GM12878 (cell line): ENCODE results near the gene TRIP4. TPM values are rescaled to one million over a fixed set of nuclear protein-coding genes. Genes with fewer than 3 reads are reported as not detected.

Experiments
- ATAC-seq: fragments of 200-7000 bp; cut with Tn5 transposase; 3 replicates; pipeline ENCODE4 v1.9.1; 2020; ENCODE audit warnings: mild to moderate bottlenecking, moderate library complexity
- BruUV-seq: library from RNA; stranded (reverse); fragments of 400-500 nt; replicated peaks from 2 replicates; lab custom pipeline; 2021; lab: Mats Ljungman, UMichigan
- CTCF ChIA-PET: fragments of 300-600 bp; sonication (Branson Sonifier 250); formaldehyde crosslinking; extraction: SDS; loops from one replicate; lab custom pipeline; 2021; ENCODE audit warnings: inconsistent platforms; lab: Yijun Ruan, JAX
- POLR2A ChIA-PET: fragments of 350-600 bp; formaldehyde crosslinking; extraction: SDS; loops from one replicate; lab custom pipeline; 2021; ENCODE audit warnings: inconsistent platforms; lab: Charles Lee
- RAD21 ChIA-PET: fragments of 300-600 bp; sonication (Branson Sonifier 250); formaldehyde crosslinking; loops from one replicate; lab custom pipeline; 2023; ENCODE audit warnings: antibody characterized with exemption; ENCODE audit not compliant: unreplicated experiment; lab: Charles Lee
- SMC1A ChIA-PET: fragments of 300-600 bp; sonication (Branson Sonifier 250); formaldehyde crosslinking; loops from one replicate; lab custom pipeline; 2023; ENCODE audit not compliant: unreplicated experiment, uncharacterized antibody; lab: Charles Lee
- DNase-seq: peaks from one replicate; pipeline ENCODE4 v3.0.0-alpha.2; 2011; ENCODE audit warnings: low read depth, low spot score
- FAIRE-seq: peaks from 3 replicates; lab custom pipeline; 2011; peaks lifted over from hg19 to GRCh38; lab: Jason Lieb, UNC
- H2AFZ ChIP-seq: 2 replicates; pipeline ENCODE4 v1.6.0; 2011; ENCODE audit warnings: low read depth, low read length, control low read depth; ENCODE audit not compliant: control insufficient read depth
- H3K27ac ChIP-seq: 2 replicates; pipeline ENCODE4 v1.5.1; 2011; ENCODE audit warnings: control low read depth; ENCODE audit not compliant: control insufficient read depth, insufficient read depth
- H3K27me3 ChIP-seq, 2 experiments: replicated peaks in 1 of 2; 2 replicates each; pipeline versions ENCODE4 v1.6.0 to v1.6.1; 2011; ENCODE audit warnings: low read length in 1 of 2; ENCODE audit not compliant: control insufficient read depth in 2 of 2, insufficient read depth in 2 of 2
- H3K36me3 ChIP-seq, 2 experiments: 2 replicates each; pipeline ENCODE4 v1.5.1; 2011; ENCODE audit warnings: low read length in 1 of 2; ENCODE audit not compliant: control insufficient read depth in 2 of 2, insufficient read depth in 2 of 2
- H3K4me1 ChIP-seq: 2 replicates; pipeline ENCODE4 v1.6.1; 2011; ENCODE audit warnings: mild to moderate bottlenecking, low read length, moderate library complexity, mixed read lengths; ENCODE audit not compliant: control insufficient read depth, insufficient read depth
- H3K4me2 ChIP-seq: 2 replicates; pipeline ENCODE4 v1.6.0; 2011; ENCODE audit warnings: control low read depth; ENCODE audit not compliant: control insufficient read depth, insufficient read depth
- H3K4me3 ChIP-seq: fragments of 200-600 bp; sonication (generic); 2 replicates; pipeline ENCODE4 v1.5.1; 2016
- H3K79me2 ChIP-seq: 2 replicates; pipeline ENCODE4 v1.6.0; 2011; ENCODE audit warnings: low read length; ENCODE audit not compliant: control insufficient read depth, insufficient read depth
- H3K9ac ChIP-seq: 2 replicates; pipeline ENCODE4 v1.8.0; 2011; ENCODE audit warnings: low read length, control low read depth, mixed read lengths; ENCODE audit not compliant: control insufficient read depth, insufficient read depth
- H3K9me3 ChIP-seq: replicated peaks from 3 replicates; pipeline ENCODE4 v1.5.1; 2011; ENCODE audit warnings: mild to moderate bottlenecking, low read length; ENCODE audit not compliant: control insufficient read depth, insufficient read depth
- H4K20me1 ChIP-seq: 2 replicates; pipeline ENCODE4 v1.6.0; 2011; ENCODE audit not compliant: control insufficient read depth, insufficient read depth
- CTCF ChIP-seq, 3 experiments: IDR thresholded peaks in 2 of 3; conservative IDR thresholded peaks in 1 of 3; 2 replicates each; pipeline ENCODE4 v1.5.1; 2011; ENCODE audit warnings: low read depth in 3 of 3, low read length in 3 of 3, mild to moderate bottlenecking in 3 of 3, control low read depth in 2 of 3, moderate library complexity in 2 of 3, inconsistent platforms in 1 of 3, mixed read lengths in 1 of 3; ENCODE audit not compliant: control insufficient read depth in 2 of 3, insufficient read depth in 1 of 3; ENCODE audit errors: extremely low read depth in 1 of 3
- IKZF1 ChIP-seq: fragments of 450-650 bp; conservative IDR thresholded peaks from 2 replicates; pipeline ENCODE4 v1.6.1; 2017; ENCODE audit warnings: antibody characterized with exemption, mild to moderate bottlenecking
- IKZF2 ChIP-seq, 2 experiments: fragments of 450-650 bp; IDR thresholded peaks; 2 replicates each; pipeline ENCODE4 v1.6.1; 2017; ENCODE audit warnings: mild to moderate bottlenecking in 2 of 2, moderate library complexity in 2 of 2
- KDM1A ChIP-seq: fragments of 200-600 bp; sonication (generic); IDR thresholded peaks from 2 replicates; pipeline ENCODE4 v1.6.1; 2016; ENCODE audit warnings: borderline replicate concordance
- KLF5 ChIP-seq: fragments of 450-650 bp; IDR thresholded peaks from 2 replicates; pipeline ENCODE4 v1.6.1; 2014; ENCODE audit warnings: mild to moderate bottlenecking; ENCODE audit not compliant: partially characterized antibody
- MTA2 ChIP-seq: fragments of 450-650 bp; IDR thresholded peaks from 2 replicates; pipeline ENCODE4 v1.6.1; 2016; ENCODE audit warnings: low read depth, mild to moderate bottlenecking, moderate library complexity
- MYC ChIP-seq: IDR thresholded peaks from 2 replicates; pipeline ENCODE4 v1.6.1; 2011; ENCODE audit warnings: mild to moderate bottlenecking, low read length, moderate library complexity, inconsistent platforms; ENCODE audit not compliant: insufficient read depth, insufficient replicate concordance, insufficient read length, severe bottlenecking
- RAD21 ChIP-seq: IDR thresholded peaks from 2 replicates; pipeline ENCODE4 v1.6.1; 2011; ENCODE audit warnings: mild to moderate bottlenecking, low read depth, low read length, moderate library complexity; ENCODE audit not compliant: insufficient read depth
- REST ChIP-seq: IDR thresholded peaks from 2 replicates; pipeline ENCODE4 v1.6.1; 2012; ENCODE audit warnings: mild to moderate bottlenecking, low read depth, low read length
- SMC3 ChIP-seq: IDR thresholded peaks from 2 replicates; pipeline ENCODE4 v1.6.1; 2011; ENCODE audit warnings: low read length, improper control_type of control experiment, borderline replicate concordance
- SPI1 ChIP-seq: IDR thresholded peaks from 2 replicates; pipeline ENCODE4 v1.6.1; 2011; ENCODE audit warnings: low read depth, mild to moderate bottlenecking, low read length, moderate library complexity, borderline replicate concordance; ENCODE audit not compliant: insufficient read depth
- TCF7 ChIP-seq: IDR thresholded peaks from 2 replicates; pipeline ENCODE4 v1.6.1; 2014; ENCODE audit warnings: antibody characterized with exemption, borderline replicate concordance
- ZNF274 ChIP-seq: IDR thresholded peaks from one replicate; pipeline ENCODE4 v1.8.0; 2011; ENCODE audit not compliant: insufficient read length, insufficient read depth
- ZNF384 ChIP-seq: IDR thresholded peaks from 2 replicates; pipeline ENCODE4 v1.6.1; 2012; ENCODE audit warnings: low read depth, mild to moderate bottlenecking, low read length, improper control_type of control experiment, borderline replicate concordance
- WGBS: methylation state at CpG from one replicate; pipeline ENCODE4 v1.1.6; 2016; ENCODE audit warnings: low lambda C conversion rate; ENCODE audit not compliant: insufficient replicate concordance, insufficient coverage; ENCODE audit errors: missing lambda C conversion rate; 5-methylcytosine and 5-hydroxymethylcytosine counted together
- in situ Hi-C: fragments of 300-500 bp; cut with MboI; formaldehyde crosslinking; loops from 9 replicates; pipeline ENCODE4 v1.14.3; 2018; ENCODE audit warnings: mixed read lengths
- intact Hi-C: fragments of 100-400 bp; cut with micrococcal nuclease; formaldehyde crosslinking; loops from one replicate; pipeline ENCODE4 v1.14.2; 2022; ENCODE audit not compliant: unreplicated experiment
- polyA plus RNA-seq, 11 experiments: library from polyadenylated mRNA; depleted of rRNA in 4 of 11; unstranded in 6 of 11; stranded (reverse) in 5 of 11; fragments of >200 nt; fragmentation: Nextera tagmentation in 4 of 11; fragmentation: Illumina TruSeq in 1 of 11; extraction: Ambion mirVana in 4 of 11; extraction: Trizol in 1 of 11; gene quantifications; 1 replicate in 1 of 11; 2 replicates in 10 of 11; pipeline versions ENCODE4 v1.2.1 to v1.2.3, GENCODE V29; 2011 to 2016; ENCODE audit warnings: inconsistent platforms in 2 of 11, missing spikeins in 2 of 11, low read depth in 1 of 11
- total RNA-seq, 4 experiments: library from RNA; depleted of rRNA in 3 of 4; stranded (reverse); fragments of >200 nt in 3 of 4; fragmentation: Illumina TruSeq in 1 of 4; extraction: Trizol in 1 of 4; gene quantifications; 2 replicates each; pipeline versions ENCODE4 v1.2.1 to v1.2.3, GENCODE V29; 2013 to 2021

Gene TRIP4
- total and polyA plus RNA-seq, 10 of the 15 experiments (the other 5 are each of a cell fraction or from before 2014, with no cell fraction given): 6.4 to 24.5 (median 20.0) TPM

- Histone ChIP-seq H3K79me2 (no peaks in the 10 kb centered on the region), H3K27me3 (no peaks in the 10 kb centered on the region), H3K4me1 (peaks cover 32% of the 10 kb centered on the region), H3K9ac (no peak overlapping the region), H2AFZ (no peak overlapping the region), H3K36me3 (peaks cover 0 to 12% of the 10 kb centered on the region in 2 experiments; a peak in 2 of 4 replicates), H4K20me1 (no peaks in the 10 kb centered on the region), H3K27ac (no peak overlapping the region), H3K4me2 (no peak overlapping the region), H3K4me3 (no peak overlapping the region), H3K9me3 (no peaks in the 10 kb centered on the region)
- intact Hi-C loops (loop anchor here (2.0 to 10.0 kb wide), 4 partner anchors 208 to 302 kb away; no protein-coding TSS in a partner anchor), in situ Hi-C loops (no loop called here)
- BruUV-seq: no TSS peak
- WGBS: 89% methylated on average over 7 of the region's 7 CpGs
- ChIA-PET SMC1A (interaction anchor here (0.6 to 4.9 kb wide), 28 partner anchors 21 to 421 kb away, joined by 3 to 49 read pairs (median 4); partner anchors contain the start of gene ZNF609), CTCF (interaction anchor here (0.6 to 5.7 kb wide), 26 partner anchors 9 to 302 kb away, joined by 3 to 64 read pairs (median 4); no protein-coding TSS in a partner anchor), POLR2A (interaction anchor here (0.5 to 1.2 kb wide), 5 partner anchors 172 to 253 kb away, joined by 3 to 4 read pairs (median 4); no protein-coding TSS in a partner anchor), RAD21 (interaction anchor here (0.5 to 2.9 kb wide), 20 partner anchors 17 to 306 kb away, joined by 3 to 39 read pairs (median 4); partner anchors contain the start of genes TRIP4 and ZNF609)
- ATAC-seq (no peak), FAIRE-seq (no peak), DNase-seq (no peak)
- TF ChIP-seq SMC3 (peak; percentile 36; the same call in 1 of the 2 replicates), IKZF1 (peak; percentile 28; the same call in 1 of the 2 replicates), KLF5 (no peak), MYC (no peak), SPI1 (no peak), KDM1A (no peak), ZNF274 (no peak), RAD21 (peak; percentile 41), CTCF (IDR thresholded peaks at IDR 0.05 in 2 of 3, conservative IDR thresholded peaks at IDR 0.05 in 1 of 3; ENCODE audit: control insufficient read depth in 2 of 3, extremely low read depth in 1 of 3, insufficient read depth in 1 of 3, low read depth in 3 of 3, low read length in 3 of 3) (peak in 1 of 3 experiments; percentile 43; a peak in 1 of 6 replicates), TCF7 (no peak), ZNF384 (peak; percentile 64; the same call in 1 of the 2 replicates), IKZF2 (IDR thresholded peaks at IDR 0.05) (peak; percentile 48 to 50; a peak in 3 of 4 replicates), MTA2 (no peak), REST (no peak)
Measured at GRCh38 chr15:64426845-64427465, 39.3 kb downstream of the TRIP4 start.
